Measurements from ENCODE around the gene VGF. TPM values are rescaled to one million over a fixed set of nuclear protein-coding genes. Genes with fewer than 3 reads are reported as not detected.
A peak's percentile ranks its signal among the peaks of the same experiment; 100 is the strongest.

VGF gene
- total RNA-seq, 1 donor from 2014 or later, result 0.65 TPM

- no peak overlapping the region for H3K4me2 ChIP-seq
- no peak overlapping the region for H3K4me3 Mint-ChIP-seq
Measured at GRCh38 chr7:101186194-101186593, 20.8 kb upstream of the VGF start.

GRCh38 chr7:101185258-101185839 lies 20.0 kb upstream of the VGF start:
- TF ChIP-seq CTCF (IDR thresholded peaks at IDR 0.05) (no peak), EZH2phosphoT487 (IDR thresholded peaks at IDR 0.05) (no peak), EZH2 (IDR thresholded peaks at IDR 0.05) (no peak)
- Histone ChIP-seq H3K36me3 (no peaks in the 10 kb centered on the region), H4K20me1 (ENCODE audit: low read depth) (no peaks in the 10 kb centered on the region), H3K4me3 (no peak overlapping the region), H3K79me2 (ENCODE audit: low read depth) (no peaks in the 10 kb centered on the region), H3K27ac (no peak overlapping the region), H3K27me3 (peaks cover 19% of the 10 kb centered on the region), H2AFZ (replicated peaks) (no peak overlapping the region), H3K4me1 (no peaks in the 10 kb centered on the region), H3F3A (ENCODE audit: low read depth) (peaks cover 14% of the 10 kb centered on the region), H3K4me2 (no peak overlapping the region), H3K9me3 (ENCODE audit: low read depth) (no peaks in the 10 kb centered on the region), H3K9ac (no peak overlapping the region)
- no peak for DNase-seq (ENCODE audit: low spot score)
- Mint-ChIP-seq H3K9me3 (peaks cover 2% of the 10 kb centered on the region), H3K4me1 (peaks cover 11% of the 10 kb centered on the region), H3K27me3 (ENCODE audit: insufficient read depth, low read depth) (peaks cover 29% of the 10 kb centered on the region), H3K4me3 (no peak overlapping the region), H3K36me3 (no peaks in the 10 kb centered on the region), H3K27ac (no peak overlapping the region)

More at GRCh38 chr7:101186194-101186593, 20.8 kb upstream of the VGF start:
- H3K9me3 ChIP-seq (ENCODE audit: low read depth), result no peaks in the 10 kb centered on the region
- Mint-ChIP-seq H3K9me3 (no peaks in the 10 kb centered on the region), H3K36me3 (no peaks in the 10 kb centered on the region), H3K27me3 (ENCODE audit: insufficient read depth, low read depth) (peaks cover 23% of the 10 kb centered on the region), H3K4me1 (peaks cover 7% of the 10 kb centered on the region), H3K27ac (no peak overlapping the region)
- peaks cover 9% of the 10 kb centered on the region for H3F3A ChIP-seq (ENCODE audit: low read depth)
- H3K4me1 ChIP-seq, result no peaks in the 10 kb centered on the region
- no peaks in the 10 kb centered on the region for H3K36me3 ChIP-seq
- no peak for DNase-seq (ENCODE audit: low spot score)
- H3K79me2 ChIP-seq (ENCODE audit: low read depth), result no peaks in the 10 kb centered on the region
- no peak overlapping the region for H3K9ac ChIP-seq
- H3K27ac ChIP-seq, result no peak overlapping the region
- TF ChIP-seq EZH2phosphoT487 (IDR thresholded peaks at IDR 0.05), result no peak
- TF ChIP-seq EZH2 (IDR thresholded peaks at IDR 0.05), result no peak
- no peak for TF ChIP-seq CTCF (IDR thresholded peaks at IDR 0.05)
- no peaks in the 10 kb centered on the region for H4K20me1 ChIP-seq (ENCODE audit: low read depth)
- no peak overlapping the region for H3K4me3 ChIP-seq
- peaks cover 11% of the 10 kb centered on the region for H3K27me3 ChIP-seq
- no peak overlapping the region for H2AFZ ChIP-seq (replicated peaks)

- Histone ChIP-seq H4K20me1 (ENCODE audit: low read depth) (peaks cover 3% of the 10 kb centered on the region), H3K4me1 (peaks cover 11% of the 10 kb centered on the region), H3K27me3 (peaks cover 70% of the 10 kb centered on the region), H2AFZ (replicated peaks) (peak within 1 kb of the TSS; percentile 85), H3K27ac (no peak within 1 kb of the TSS), H3F3A (ENCODE audit: low read depth) (peaks cover 30% of the 10 kb centered on the region), H3K79me2 (ENCODE audit: low read depth) (no peaks in the 10 kb centered on the region), H3K9ac (no peak within 1 kb of the TSS), H3K4me2 (peak within 1 kb of the TSS; percentile 98), H3K9me3 (ENCODE audit: low read depth) (no peaks in the 10 kb centered on the region), H3K4me3 (peak within 1 kb of the TSS; percentile 70), H3K36me3 (no peaks in the 10 kb centered on the region)
- peaks cover 14% of the 10 kb centered on the region for H3K4me1 Mint-ChIP-seq
- H3K36me3 Mint-ChIP-seq, result no peaks in the 10 kb centered on the region
- peak; percentile 46 for DNase-seq (ENCODE audit: low spot score)
- H3K4me3 Mint-ChIP-seq, result peak within 1 kb of the TSS; percentile 87
- no peak within 1 kb of the TSS for H3K27ac Mint-ChIP-seq
- peak; percentile 89 for TF ChIP-seq EZH2phosphoT487 (IDR thresholded peaks at IDR 0.05)
- TF ChIP-seq EZH2 (IDR thresholded peaks at IDR 0.05), result peak; percentile 90
- no peak for TF ChIP-seq CTCF (IDR thresholded peaks at IDR 0.05)
- H3K9me3 Mint-ChIP-seq, result peaks cover 5% of the 10 kb centered on the region
- peaks cover 54% of the 10 kb centered on the region for H3K27me3 Mint-ChIP-seq (ENCODE audit: insufficient read depth, low read depth)
Measured at GRCh38 chr7:101180130-101180755, 14.9 kb upstream of the VGF start, which contains the start of gene NAT16. Gene NAT16 (minus strand): TSS chr7:101180293. CDS start chr7:101174807, 5,486 bp downstream.

All from neural progenitor cell (in vitro differentiated cells).